Endothelial cell of umbilical vein (primary cell): ENCODE measurements around the gene KIAA0825. TPM values are rescaled to one million over a fixed set of nuclear protein-coding genes. Genes with fewer than 3 reads are reported as not detected.

Experiments used
- BruUV-seq: library from RNA; stranded (reverse); fragments of 400-500 nt; replicated peaks from 2 replicates; lab custom pipeline; 2021; lab: Mats Ljungman, UMichigan
- CTCF ChIA-PET: fragments of 300-600, 350-600 bp; sonication (Branson Sonifier 250); formaldehyde crosslinking; loops from one replicate; lab custom pipeline; 2021; ENCODE audit warnings: antibody characterized with exemption, inconsistent platforms; lab: Charles Lee
- POLR2A ChIA-PET: fragments of 300-600, 350-600 bp; sonication (Branson Sonifier 250); formaldehyde crosslinking; loops from one replicate; lab custom pipeline; 2021; ENCODE audit warnings: antibody characterized with exemption, inconsistent platforms; lab: Charles Lee
- DNase-seq: peaks from one replicate; pipeline ENCODE4 v3.0.0-alpha.2; 2011; ENCODE audit warnings: low read depth, low spot score
- FAIRE-seq: peaks from 2 replicates; lab custom pipeline; 2011; peaks lifted over from hg19 to GRCh38; lab: Jason Lieb, UNC
- H2AFZ ChIP-seq: 2 replicates; pipeline ENCODE4 v1.6.0; 2012; ENCODE audit warnings: low read depth, low read length, control low read depth, inconsistent platforms
- H3K27ac ChIP-seq: 2 replicates; pipeline ENCODE4 v1.5.1; 2011; ENCODE audit warnings: low read depth, mild to moderate bottlenecking, control low read depth, low read length, moderate library complexity; ENCODE audit not compliant: insufficient read depth
- H3K27me3 ChIP-seq, 2 experiments: 2 replicates each; pipeline versions ENCODE4 v1.6.0 to v1.6.1; 2011; ENCODE audit warnings: low read length in 2 of 2, mixed read lengths in 1 of 2; ENCODE audit not compliant: control insufficient read depth in 2 of 2, insufficient read depth in 2 of 2
- H3K36me3 ChIP-seq, 2 experiments: 2 replicates in 1 of 2; 3 replicates in 1 of 2; pipeline ENCODE4 v1.5.1; 2011; ENCODE audit warnings: low read length in 2 of 2, mild to moderate bottlenecking in 1 of 2, moderate library complexity in 1 of 2; ENCODE audit not compliant: control insufficient read depth in 2 of 2, insufficient read depth in 2 of 2; ENCODE audit errors: extremely low read depth in 1 of 2
- H3K4me1 ChIP-seq: 3 replicates; pipeline ENCODE4 v1.5.1; 2011; ENCODE audit warnings: mild to moderate bottlenecking, low read length; ENCODE audit not compliant: control insufficient read depth, insufficient read depth; ENCODE audit errors: extremely low read depth
- H3K4me2 ChIP-seq: 2 replicates; pipeline ENCODE4 v1.6.1; 2011; ENCODE audit warnings: low read length, control low read depth, mixed read lengths; ENCODE audit not compliant: insufficient read depth
- H3K4me3 ChIP-seq, 3 experiments: fragments of 200-600 bp in 1 of 3; sonication (generic), shearing (Covaris generic) in 1 of 3; replicated peaks in 1 of 3; 2 replicates each; pipeline ENCODE4 v1.5.1; 2011 to 2016; ENCODE audit warnings: control low read depth in 3 of 3, low read length in 3 of 3, mild to moderate bottlenecking in 2 of 3, inconsistent platforms in 1 of 3, low read depth in 1 of 3, moderate library complexity in 1 of 3; ENCODE audit not compliant: insufficient read depth in 1 of 3
- H3K79me2 ChIP-seq: 2 replicates; pipeline ENCODE4 v1.6.0; 2012; ENCODE audit warnings: low read length, inconsistent platforms; ENCODE audit not compliant: control insufficient read depth, insufficient read depth
- H3K9ac ChIP-seq: replicated peaks from 2 replicates; pipeline ENCODE3; 2011; ENCODE audit warnings: low read length, control low read depth; ENCODE audit not compliant: insufficient read depth; ENCODE audit errors: extremely low read depth
- H3K9me1 ChIP-seq: replicated peaks from 3 replicates; pipeline ENCODE4 v1.6.0; 2011; ENCODE audit warnings: mild to moderate bottlenecking, low read length; ENCODE audit not compliant: control insufficient read depth, insufficient read depth; ENCODE audit errors: extremely low read depth
- H3K9me3 ChIP-seq: replicated peaks from 2 replicates; pipeline ENCODE4 v1.5.1; 2012; ENCODE audit warnings: low read length, inconsistent platforms; ENCODE audit not compliant: control insufficient read depth, insufficient read depth
- H4K20me1 ChIP-seq: replicated peaks from 2 replicates; pipeline ENCODE3; 2011; ENCODE audit warnings: mild to moderate bottlenecking, low read length; ENCODE audit not compliant: control insufficient read depth, insufficient read depth; ENCODE audit errors: extremely low read depth
- EZH2 ChIP-seq: IDR thresholded peaks from 2 replicates; pipeline ENCODE4 v1.6.1; 2012; ENCODE audit warnings: borderline replicate concordance, low read depth, mild to moderate bottlenecking, moderate library complexity, low read length, inconsistent platforms; ENCODE audit not compliant: severe bottlenecking
- FOS ChIP-seq: IDR thresholded peaks from 2 replicates; pipeline ENCODE4 v1.6.1; 2011; ENCODE audit warnings: mild to moderate bottlenecking, low read length, moderate library complexity, borderline replicate concordance; ENCODE audit not compliant: insufficient read depth
- GATA2 ChIP-seq: IDR thresholded peaks from 2 replicates; pipeline ENCODE4 v1.7.0; 2011; ENCODE audit warnings: low read depth, mild to moderate bottlenecking, moderate library complexity, mixed read lengths, low read length; ENCODE audit not compliant: insufficient read length, insufficient read depth
- JUN ChIP-seq: IDR thresholded peaks from 2 replicates; pipeline ENCODE4 v1.6.1; 2011; ENCODE audit warnings: borderline replicate concordance, low read depth; ENCODE audit not compliant: insufficient read length, insufficient read depth
- MYC ChIP-seq: IDR thresholded peaks from one replicate; pipeline ENCODE4 v1.6.1; 2011; ENCODE audit warnings: mild to moderate bottlenecking, low read depth, low read length
- POLR2A ChIP-seq: IDR thresholded peaks from 2 replicates; pipeline ENCODE4 v1.6.1; 2012; ENCODE audit warnings: low read depth, mild to moderate bottlenecking, control low read depth, low read length
- POLR2AphosphoS5 ChIP-seq: IDR thresholded peaks from 2 replicates; pipeline ENCODE4 v1.6.1; 2012; ENCODE audit warnings: low read depth, mild to moderate bottlenecking, control low read depth, low read length, moderate library complexity; ENCODE audit not compliant: insufficient read depth
- dilution Hi-C: fragments of 300-500 bp; cut with MboI; formaldehyde crosslinking; loops from one replicate; pipeline ENCODE4 v1.15.0; 2019; ENCODE audit warnings: low sequenced_read_pairs; ENCODE audit not compliant: extremely low pct_ligation_motif_present
- intact Hi-C: fragments of 100-400 bp; cut with micrococcal nuclease; formaldehyde crosslinking; loops from one replicate; pipeline ENCODE4 v1.10.0; 2022
- polyA plus RNA-seq, 4 experiments: library from polyadenylated mRNA; depleted of rRNA in 3 of 4; stranded (reverse) in 3 of 4; unstranded in 1 of 4; fragments of >200 nt; gene quantifications; 2 replicates each; pipeline versions ENCODE4 v1.2.1 to v1.2.3, GENCODE V29; 2011 to 2012; ENCODE audit warnings: missing spikeins in 1 of 4
- total RNA-seq: library from RNA; stranded (reverse); gene quantifications from 2 replicates; pipeline ENCODE4 v1.2.3, GENCODE V29; 2021
- TF ChIP-seq, protein P1 (sequence below): IDR thresholded peaks from 2 replicates; pipeline ENCODE4 v1.6.1; 2011; ENCODE audit not compliant: insufficient read depth, insufficient read length
- TF ChIP-seq, protein P2 (sequence below), 2 donors: IDR thresholded peaks; 1 replicate in 1 of 2; 2 replicates in 1 of 2; pipeline ENCODE4 v1.5.1; 2011; ENCODE audit warnings: low read length in 2 of 2, mild to moderate bottlenecking in 2 of 2, moderate library complexity in 2 of 2, control low read depth in 1 of 2, inconsistent platforms in 1 of 2, low read depth in 1 of 2; ENCODE audit not compliant: insufficient read depth in 1 of 2; ENCODE audit errors: extremely low read depth in 1 of 2

The KIAA0825 gene
- total and polyA plus RNA-seq, 2 donors (not counting 3 experiments of a cell fraction or from before 2014, with no cell fraction given) = 0.15 to 1.1 TPM

DNA sequence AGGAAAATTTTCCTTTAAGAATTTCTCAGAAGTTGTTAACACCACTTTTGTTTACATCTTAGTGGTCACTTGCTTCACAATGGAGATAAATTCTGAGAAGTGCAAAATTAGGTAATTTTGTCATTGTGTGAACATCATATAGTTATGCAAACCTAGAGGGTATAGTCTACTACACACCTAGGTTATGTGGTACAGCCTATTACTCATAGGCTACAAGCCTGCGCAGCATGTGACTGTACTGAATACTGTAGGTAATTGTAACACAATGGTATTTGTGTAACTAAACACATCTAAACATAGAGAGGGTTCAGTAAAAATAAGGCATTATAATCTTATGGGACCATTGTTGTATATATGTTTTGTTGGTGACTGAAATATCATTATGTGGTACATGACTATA lies 488.3 kb downstream of the KIAA0825 start:
- Histone ChIP-seq H3K27me3 (peaks cover 0 to under 1% of the 10 kb centered on the region in 2 experiments), H3K4me2 (no peak overlapping the region), H3K9me1 (no peaks in the 10 kb centered on the region), H3K4me1 (no peaks in the 10 kb centered on the region), H4K20me1 (no peaks in the 10 kb centered on the region), H3K79me2 (no peaks in the 10 kb centered on the region), H3K4me3 (no peak overlapping the region), H3K9me3 (no peaks in the 10 kb centered on the region), H3K27ac (no peak overlapping the region), H3K36me3 (no peaks in the 10 kb centered on the region), H2AFZ (no peak overlapping the region), H3K9ac (no peak overlapping the region)
- DNase-seq (no peak), FAIRE-seq (no peak)
- BruUV-seq = no TSS peak
- POLR2A ChIA-PET = no interaction called here
- TF ChIP-seq POLR2AphosphoS5 (no peak), JUN (no peak), MYC (no peak), EZH2 (no peak), FOS (no peak), GATA2 (no peak), POLR2A (no peak)
- TF ChIP-seq, protein P1, sequence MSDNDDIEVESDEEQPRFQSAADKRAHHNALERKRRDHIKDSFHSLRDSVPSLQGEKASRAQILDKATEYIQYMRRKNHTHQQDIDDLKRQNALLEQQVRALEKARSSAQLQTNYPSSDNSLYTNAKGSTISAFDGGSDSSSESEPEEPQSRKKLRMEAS = no peak
- TF ChIP-seq, protein P2, sequence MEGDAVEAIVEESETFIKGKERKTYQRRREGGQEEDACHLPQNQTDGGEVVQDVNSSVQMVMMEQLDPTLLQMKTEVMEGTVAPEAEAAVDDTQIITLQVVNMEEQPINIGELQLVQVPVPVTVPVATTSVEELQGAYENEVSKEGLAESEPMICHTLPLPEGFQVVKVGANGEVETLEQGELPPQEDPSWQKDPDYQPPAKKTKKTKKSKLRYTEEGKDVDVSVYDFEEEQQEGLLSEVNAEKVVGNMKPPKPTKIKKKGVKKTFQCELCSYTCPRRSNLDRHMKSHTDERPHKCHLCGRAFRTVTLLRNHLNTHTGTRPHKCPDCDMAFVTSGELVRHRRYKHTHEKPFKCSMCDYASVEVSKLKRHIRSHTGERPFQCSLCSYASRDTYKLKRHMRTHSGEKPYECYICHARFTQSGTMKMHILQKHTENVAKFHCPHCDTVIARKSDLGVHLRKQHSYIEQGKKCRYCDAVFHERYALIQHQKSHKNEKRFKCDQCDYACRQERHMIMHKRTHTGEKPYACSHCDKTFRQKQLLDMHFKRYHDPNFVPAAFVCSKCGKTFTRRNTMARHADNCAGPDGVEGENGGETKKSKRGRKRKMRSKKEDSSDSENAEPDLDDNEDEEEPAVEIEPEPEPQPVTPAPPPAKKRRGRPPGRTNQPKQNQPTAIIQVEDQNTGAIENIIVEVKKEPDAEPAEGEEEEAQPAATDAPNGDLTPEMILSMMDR (IDR thresholded peaks at IDR 0.05; ENCODE audit: extremely low read depth in 1 of 2, insufficient read depth in 1 of 2, low read depth in 1 of 2, low read length in 2 of 2) = no peak
- intact Hi-C loops = no loop called here
- CTCF ChIA-PET = no interaction called here
- dilution Hi-C loops = no loop called here
